ENCODE measurements around the gene OSBPL10.
"Not testable (repeated sequence)": the region's sequence is repeated elsewhere in the genome, so short reads cannot be mapped to it uniquely, and the experiment has no call there.

OSBPL10 gene

DNA sequence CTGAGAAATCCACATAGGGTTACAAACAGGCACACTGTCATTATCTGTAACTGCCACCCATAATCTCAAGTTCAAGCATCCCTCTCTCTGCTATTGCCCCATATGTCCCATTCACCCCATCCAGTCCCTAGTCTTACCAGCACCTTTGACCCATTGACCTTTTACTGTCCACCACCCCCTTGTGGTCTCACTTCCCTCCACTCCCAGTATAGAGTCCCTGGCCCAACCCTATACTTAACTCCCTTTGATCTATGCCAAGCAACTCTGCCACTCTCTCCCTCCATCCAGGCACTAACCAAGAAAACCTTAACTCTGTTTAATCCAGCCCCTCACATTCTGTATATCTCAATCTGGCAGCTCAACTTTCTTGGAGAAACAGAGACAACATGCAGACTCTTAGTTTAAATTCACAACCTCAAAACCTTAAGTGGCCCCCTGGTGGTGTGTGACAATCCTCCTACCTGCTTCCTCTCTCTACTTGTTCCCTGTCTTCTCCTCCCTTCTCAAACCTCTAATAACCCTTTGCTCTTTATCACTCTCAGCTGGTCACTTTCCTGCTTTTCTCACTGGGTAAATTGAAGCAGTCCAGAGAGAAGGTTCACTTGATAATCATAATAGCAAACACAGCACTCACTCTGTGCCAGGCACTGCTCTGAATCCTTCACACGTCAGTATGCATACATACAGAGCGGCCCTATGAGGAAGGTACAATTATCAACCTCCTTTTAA, 285.6 kb downstream of the OSBPL10 start:
- no peak for DNase-seq

DNA sequence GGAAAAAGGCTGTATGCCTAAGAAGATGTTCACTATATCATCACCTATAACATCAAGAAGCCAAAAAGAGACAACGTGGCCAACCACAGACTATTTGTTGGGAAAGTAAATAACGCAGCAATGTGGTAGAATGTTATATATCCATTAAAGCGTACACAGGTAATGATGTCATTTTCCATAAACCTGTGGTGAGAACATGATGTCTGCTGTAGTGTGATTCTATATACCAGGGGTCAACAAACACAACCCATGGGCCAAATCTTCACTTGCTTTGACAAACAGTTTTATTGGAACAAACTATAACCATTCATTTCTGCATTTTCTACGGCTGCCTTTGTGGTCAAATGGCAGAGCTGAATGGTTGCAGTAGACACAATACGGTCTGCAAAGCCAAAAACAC, 287.7 kb downstream of the OSBPL10 start:
- no peak for DNase-seq

GRCh38 chr3:31692751-31693150, 288.3 kb downstream of the OSBPL10 start:
- no peak for DNase-seq

DNA sequence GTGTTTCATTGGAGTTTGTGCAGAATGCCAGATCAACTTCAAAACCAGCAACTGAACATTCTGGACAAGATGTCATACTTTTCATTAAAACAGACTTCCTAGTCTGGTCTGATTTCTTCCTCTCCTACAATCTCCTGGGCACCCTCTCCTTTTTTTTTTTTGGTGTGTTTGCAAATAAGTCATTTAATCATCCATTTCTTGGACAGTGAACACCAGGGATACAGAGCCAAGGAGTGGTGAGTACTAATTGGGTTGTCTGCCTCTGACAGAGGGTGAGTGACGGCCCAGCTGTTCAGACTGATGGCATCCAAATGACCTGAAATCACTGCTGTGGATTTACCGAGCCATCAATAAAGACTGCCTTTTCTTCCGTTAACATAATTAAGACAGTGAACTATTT, 290.3 kb downstream of the OSBPL10 start:
- no peak for DNase-seq

GRCh38 chr3:31689523-31689922, 291.5 kb downstream of the OSBPL10 start:
- DNase-seq: not testable (repeated sequence)

DNA sequence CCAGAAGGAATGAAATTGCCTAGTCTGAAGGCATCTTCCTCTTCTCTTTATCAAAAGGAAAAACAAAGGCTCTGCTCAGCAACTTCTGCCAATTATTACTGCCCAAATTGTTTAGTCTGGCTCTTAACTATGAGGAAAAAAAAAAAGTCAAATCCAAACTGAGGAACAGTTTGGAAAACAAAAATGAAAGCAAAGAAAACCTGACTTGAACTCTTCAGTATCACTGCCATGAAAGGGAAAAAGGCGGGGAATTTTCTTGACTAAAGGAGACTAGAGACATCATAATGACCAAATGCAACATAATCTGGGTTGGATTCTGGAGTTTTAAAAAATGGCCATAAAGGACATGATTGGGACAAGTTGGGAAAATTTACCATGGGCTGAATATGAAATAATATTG, 292.1 kb downstream of the OSBPL10 start:
- DNase-seq: no peak

GRCh38 chr3:31687020-31687802, 293.9 kb downstream of the OSBPL10 start:
- no peak for DNase-seq

GRCh38 chr3:31680072-31680870, 300.8 kb downstream of the OSBPL10 start:
- DNase-seq: no peak

DNA sequence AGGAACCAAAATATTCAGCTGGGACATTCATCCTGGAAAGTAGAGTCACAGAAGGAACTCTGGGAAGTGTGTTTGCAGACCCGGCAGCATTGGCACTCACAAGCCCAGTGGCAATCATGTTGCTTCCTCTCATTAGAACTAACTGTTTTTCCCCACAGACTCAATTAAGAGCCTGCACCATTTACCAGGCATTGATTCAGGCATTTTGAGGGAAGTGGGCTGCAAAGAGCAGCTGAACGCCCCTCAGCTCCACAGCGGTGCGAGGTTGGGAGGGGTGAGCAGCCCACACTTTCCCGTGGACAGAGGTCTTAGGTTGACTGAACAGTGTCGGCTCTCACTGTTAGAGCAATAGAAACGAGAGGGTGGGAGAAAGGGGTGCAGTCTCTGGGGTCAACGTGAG, 304.5 kb downstream of the OSBPL10 start:
- no peak for DNase-seq

GRCh38 chr3:31673950-31674349, 307.1 kb downstream of the OSBPL10 start:
- no peak for DNase-seq

- DNase-seq: no peak
Measured at GRCh38 chr3:31671976-31672375, 309.1 kb downstream of the OSBPL10 start.

DNA sequence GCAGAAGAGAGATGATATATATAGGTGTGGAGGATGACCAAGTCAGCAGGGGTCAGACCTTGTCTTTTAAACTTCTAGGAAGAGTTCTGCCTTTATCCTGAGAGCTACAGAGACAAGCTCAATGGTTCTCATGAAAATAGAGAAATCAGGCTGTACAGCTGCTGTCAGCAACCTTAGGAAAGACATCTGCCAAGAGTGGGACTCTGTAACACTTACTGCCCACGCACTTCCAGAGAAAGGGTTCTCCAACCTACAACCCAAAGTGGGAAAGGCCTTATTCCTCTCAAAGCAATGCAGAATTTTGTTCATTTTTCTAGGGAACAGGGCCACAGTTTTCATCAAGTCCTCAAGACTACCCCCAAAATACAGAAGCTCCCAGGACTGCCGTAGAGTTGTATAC, 309.6 kb downstream of the OSBPL10 start:
- no peak for DNase-seq

GRCh38 chr3:31670722-31671121, 310.3 kb downstream of the OSBPL10 start:
- DNase-seq: no peak

DNA sequence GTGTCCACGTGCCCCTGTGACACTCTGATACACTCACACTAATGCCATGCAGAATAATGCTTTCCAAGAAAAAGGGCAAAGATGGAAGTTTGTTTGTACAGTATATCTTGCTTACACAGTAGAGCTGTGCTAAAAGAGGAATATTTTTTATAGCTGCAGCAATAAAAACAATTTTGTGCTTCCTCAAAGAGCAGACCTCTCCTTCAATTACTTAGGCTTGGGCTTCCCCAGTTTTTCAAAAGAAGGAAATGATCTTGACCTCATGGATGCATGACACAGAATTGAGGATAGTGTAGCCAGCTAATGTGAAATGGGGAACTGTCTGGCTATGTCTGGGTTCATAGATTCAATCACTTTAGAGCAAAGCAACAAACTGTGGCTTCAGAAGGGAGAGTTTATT, 310.9 kb downstream of the OSBPL10 start:
- DNase-seq: no peak

GRCh38 chr3:31668242-31668641, 312.8 kb downstream of the OSBPL10 start:
- DNase-seq: no peak

GRCh38 chr3:31667582-31667981, 313.5 kb downstream of the OSBPL10 start:
- DNase-seq: no peak

- DNase-seq: no peak
Measured at GRCh38 chr3:31664031-31664430, 317.0 kb downstream of the OSBPL10 start.

DNA sequence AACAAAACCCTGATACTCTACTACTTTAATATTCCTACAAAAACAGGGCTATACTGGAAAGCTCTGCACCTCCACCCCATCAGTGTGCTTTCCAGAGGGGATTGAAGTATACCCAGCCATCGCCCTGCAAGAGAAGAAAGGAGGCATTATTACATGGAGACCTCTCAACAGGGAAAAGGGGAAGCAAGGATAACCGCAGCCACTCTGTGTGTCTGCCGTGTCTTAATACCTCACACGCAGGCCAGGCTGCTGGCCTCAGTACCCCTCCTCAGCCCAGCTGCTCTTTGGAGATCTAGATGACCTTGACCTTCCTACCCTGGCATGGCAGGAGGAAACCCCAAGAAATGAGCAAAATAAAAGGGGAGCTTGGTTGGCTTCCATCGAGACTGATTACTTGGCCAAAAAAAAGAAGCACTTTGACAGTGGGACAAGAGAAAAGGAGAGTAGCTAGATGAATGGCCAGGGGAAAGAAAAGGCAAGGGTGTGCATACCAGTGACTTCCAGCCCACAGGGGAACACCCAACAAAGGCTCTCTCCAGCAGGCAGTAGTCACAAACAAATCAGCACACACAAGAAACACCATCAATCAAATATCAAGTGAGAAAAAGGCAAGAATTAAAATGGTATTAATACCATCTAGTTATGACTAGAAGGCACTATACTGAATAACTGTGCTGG, 318.9 kb downstream of the OSBPL10 start:
- no peak for DNase-seq

DNA sequence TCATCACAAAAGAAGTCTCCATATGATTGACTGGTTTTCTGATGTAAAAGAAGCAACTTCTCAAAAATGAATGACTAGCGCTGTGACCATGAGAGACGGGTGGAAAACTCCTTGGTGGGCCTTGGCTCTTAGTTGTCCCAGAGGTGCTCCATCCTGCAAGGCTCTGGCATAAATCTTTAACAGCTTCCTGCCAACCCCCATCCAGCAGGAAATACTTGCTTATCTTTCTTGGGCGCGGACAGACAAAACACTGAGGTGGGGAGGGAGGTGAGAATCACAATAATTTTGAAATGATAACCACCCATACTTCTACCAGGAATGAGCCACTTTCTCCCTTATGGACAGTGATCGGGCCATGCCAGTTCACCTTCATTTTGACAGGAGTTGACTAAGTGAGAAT, 319.8 kb downstream of the OSBPL10 start:
- DNase-seq: no peak

DNA sequence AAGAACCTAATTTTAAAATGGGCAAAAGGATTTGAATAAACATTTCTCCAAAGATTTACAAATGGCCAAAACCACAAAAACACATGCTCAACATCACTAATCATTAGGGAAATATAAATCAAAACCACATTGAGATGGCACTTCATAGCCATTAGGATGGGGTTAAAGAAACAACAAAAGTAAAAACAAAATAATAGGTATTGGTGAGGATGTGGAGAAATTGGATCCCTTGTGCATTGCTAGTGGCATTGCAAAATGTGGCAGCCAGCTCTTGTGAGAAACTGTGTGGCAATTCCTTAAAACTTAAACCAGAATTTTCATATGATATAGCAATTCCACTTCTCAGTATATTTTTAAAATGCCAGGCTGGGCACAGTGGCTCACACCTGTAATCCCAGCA, 321.8 kb downstream of the OSBPL10 start:
- DNase-seq: no peak

- DNase-seq: no peak
Measured at GRCh38 chr3:31654998-31655397, 326.1 kb downstream of the OSBPL10 start.

DNA sequence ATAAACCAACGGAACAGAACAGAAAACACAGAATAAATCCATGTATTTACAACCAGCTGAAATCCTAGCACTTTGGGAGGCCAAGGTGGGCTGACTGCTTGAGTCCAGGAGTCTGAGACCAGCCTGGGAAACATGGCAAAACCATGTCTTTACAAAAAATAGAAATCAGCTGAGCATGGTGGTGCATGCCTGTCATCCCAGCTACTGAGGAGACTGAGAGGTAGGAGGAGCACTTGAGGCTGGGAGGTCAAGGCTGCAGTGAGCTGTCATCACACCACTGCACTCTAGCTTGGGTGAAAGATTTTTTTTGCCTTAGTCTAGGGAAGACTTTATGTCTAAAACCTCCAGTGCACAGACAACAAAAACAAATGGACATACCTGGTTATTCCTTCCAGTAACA, 327.6 kb downstream of the OSBPL10 start:
- no peak for DNase-seq

DNA sequence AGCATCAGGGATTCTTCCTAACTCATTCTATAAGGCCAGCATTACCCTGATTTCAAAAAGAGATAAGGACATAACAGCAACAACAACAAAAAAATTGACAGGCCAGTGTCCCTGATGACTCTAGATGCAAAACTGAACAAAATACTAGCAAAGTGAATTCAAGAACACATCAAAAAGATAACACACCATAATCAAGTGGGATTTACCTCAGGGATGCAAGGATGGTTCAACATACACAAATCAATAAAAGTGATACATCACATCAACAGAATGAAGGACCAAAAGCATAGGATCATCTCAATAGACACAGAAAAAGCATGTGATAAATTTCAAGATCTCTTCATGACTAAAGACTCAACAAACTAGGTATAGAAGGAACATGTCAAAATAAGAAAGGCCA, 328.8 kb downstream of the OSBPL10 start:
- DNase-seq: no peak
